Liver (tissue), 9 donors: ENCODE data around the gene GCNT1. TPM values are rescaled to one million over a fixed set of nuclear protein-coding genes. Genes with fewer than 3 reads are reported as not detected.

Experiments used
- DNase-seq: peaks from one replicate; pipeline ENCODE4 v3.0.0-alpha.2; 2017; ENCODE audit warnings: low spot score
- H3K27ac ChIP-seq, 2 donors: one replicate each; pipeline ENCODE4 v1.7.0; 2013; ENCODE audit warnings: inconsistent platforms in 2 of 2, low read length in 2 of 2, control low read depth in 1 of 2, low read depth in 1 of 2, mild to moderate bottlenecking in 1 of 2
- H3K27me3 ChIP-seq, 4 donors: one replicate each; pipeline versions ENCODE4 v1.6.1 to v1.7.0; 2013; ENCODE audit warnings: low read length in 3 of 4, inconsistent platforms in 1 of 4, mild to moderate bottlenecking in 1 of 4, moderate library complexity in 1 of 4; ENCODE audit not compliant: control insufficient read depth in 4 of 4, insufficient read depth in 4 of 4
- H3K36me3 ChIP-seq, 4 donors: one replicate each; pipeline versions ENCODE4 v1.6.1 to v1.7.0; 2013; ENCODE audit warnings: low read length in 3 of 4, mild to moderate bottlenecking in 3 of 4, low read depth in 1 of 4, moderate library complexity in 1 of 4; ENCODE audit not compliant: control insufficient read depth in 4 of 4, insufficient read depth in 3 of 4
- H3K4me1 ChIP-seq, 4 donors: one replicate each; pipeline versions ENCODE4 v1.6.1 to v1.7.0; 2013; ENCODE audit warnings: low read length in 3 of 4, mild to moderate bottlenecking in 3 of 4, moderate library complexity in 1 of 4; ENCODE audit not compliant: control insufficient read depth in 4 of 4, insufficient read depth in 4 of 4
- H3K4me3 ChIP-seq, 3 donors: one replicate each; pipeline versions ENCODE4 v1.6.1 to v1.7.0; 2013; ENCODE audit warnings: low read length in 3 of 3, control low read depth in 1 of 3, low read depth in 1 of 3, mild to moderate bottlenecking in 1 of 3
- H3K9ac ChIP-seq, 2 donors: one replicate each; pipeline ENCODE4 v1.7.0; 2013; ENCODE audit warnings: low read length in 2 of 2, mild to moderate bottlenecking in 2 of 2, moderate library complexity in 2 of 2, control low read depth in 1 of 2, low read depth in 1 of 2
- H3K9me3 ChIP-seq, 4 donors: one replicate each; pipeline versions ENCODE4 v1.6.1 to v1.7.0; 2013; ENCODE audit warnings: low read length in 3 of 4; ENCODE audit not compliant: control insufficient read depth in 4 of 4
- EGR1 ChIP-seq, 2 donors: IDR thresholded peaks; 2 replicates each; pipeline ENCODE4 v1.6.1; 2016 to 2018; ENCODE audit warnings: antibody characterized with exemption in 2 of 2, low read depth in 2 of 2
- FOXA1 ChIP-seq: IDR thresholded peaks from 2 replicates; pipeline ENCODE4 v1.6.1; 2016; ENCODE audit warnings: antibody characterized with exemption
- FOXA2 ChIP-seq: IDR thresholded peaks from 2 replicates; pipeline ENCODE4 v1.6.1; 2016; ENCODE audit warnings: antibody characterized with exemption
- GABPA ChIP-seq, 2 donors: IDR thresholded peaks in 1 of 2; conservative IDR thresholded peaks in 1 of 2; 2 replicates each; pipeline ENCODE4 v1.6.1; 2016; ENCODE audit warnings: antibody characterized with exemption in 2 of 2, mild to moderate bottlenecking in 1 of 2, moderate library complexity in 1 of 2
- HNF4A ChIP-seq, 2 donors: conservative IDR thresholded peaks; 2 replicates each; pipeline ENCODE4 v1.6.1; 2016; ENCODE audit warnings: antibody characterized with exemption in 2 of 2, mild to moderate bottlenecking in 2 of 2
- HNF4G ChIP-seq: IDR thresholded peaks from 2 replicates; pipeline ENCODE4 v1.6.1; 2016; ENCODE audit warnings: antibody characterized with exemption
- JUND ChIP-seq, 2 donors: IDR thresholded peaks; 2 replicates each; pipeline ENCODE4 v1.6.1; 2016; ENCODE audit warnings: antibody characterized with exemption in 2 of 2
- NR2F2 ChIP-seq: IDR thresholded peaks from 2 replicates; pipeline ENCODE4 v1.6.1; 2016; ENCODE audit warnings: antibody characterized with exemption
- RAD21 ChIP-seq, 2 donors: IDR thresholded peaks; 2 replicates each; pipeline ENCODE4 v1.6.1; 2016; ENCODE audit warnings: antibody characterized with exemption in 2 of 2, mild to moderate bottlenecking in 2 of 2
- RXRA ChIP-seq, 2 donors: IDR thresholded peaks; 2 replicates each; pipeline ENCODE4 v1.6.1; 2017 to 2018; ENCODE audit warnings: antibody characterized with exemption in 2 of 2, mild to moderate bottlenecking in 1 of 2
- SP1 ChIP-seq: IDR thresholded peaks from 2 replicates; pipeline ENCODE4 v1.6.1; 2018; ENCODE audit warnings: antibody characterized with exemption, mild to moderate bottlenecking
- TAF1 ChIP-seq: conservative IDR thresholded peaks from 2 replicates; pipeline ENCODE4 v1.6.1; 2016; ENCODE audit warnings: antibody characterized with exemption, mild to moderate bottlenecking
- YY1 ChIP-seq: IDR thresholded peaks from 2 replicates; pipeline ENCODE4 v1.6.1; 2016; ENCODE audit warnings: antibody characterized with exemption, mild to moderate bottlenecking
- WGBS: extraction: QIAGEN DNeasy Blood & Tissue Kit; methylation state at CpG from one replicate; pipeline ENCODE4 v1.1.7; 2013; 5-methylcytosine and 5-hydroxymethylcytosine counted together
- polyA plus RNA-seq, 2 donors: library from polyadenylated mRNA; stranded (reverse) in 1 of 2; unstranded in 1 of 2; fragments of 200-250 nt in 1 of 2; fragments of >200 nt in 1 of 2; fragmentation: Nextera tagmentation in 1 of 2; extraction: Ambion mirVana in 1 of 2; gene quantifications; one replicate each; pipeline versions ENCODE4 v1.2.1 to v1.2.3, GENCODE V29; 2013 to 2015
- total RNA-seq, 2 donors: library from RNA; depleted of rRNA; stranded (reverse); fragments of >200 nt; gene quantifications; one replicate each; pipeline ENCODE4 v1.2.3, GENCODE V29; 2014
- TF ChIP-seq, protein P1 (sequence below): fragments of 150-350 bp; IDR thresholded peaks from 2 replicates; pipeline ENCODE4 v1.5.1; 2017; ENCODE audit warnings: improper control_type of control experiment, low read depth, low read length; ENCODE audit not compliant: missing input control
- TF ChIP-seq, protein P2 (sequence below): IDR thresholded peaks from 2 replicates; pipeline ENCODE4 v1.6.1; 2016; ENCODE audit warnings: antibody characterized with exemption, mild to moderate bottlenecking
- TF ChIP-seq, protein P3 (sequence below): IDR thresholded peaks from 2 replicates; pipeline ENCODE4 v1.6.1; 2016; ENCODE audit warnings: antibody characterized with exemption
- TF ChIP-seq, protein P4 (sequence below): IDR thresholded peaks from 2 replicates; pipeline ENCODE4 v1.6.1; 2016; ENCODE audit warnings: antibody characterized with exemption
- TF ChIP-seq, protein P5 (sequence below): IDR thresholded peaks from 2 replicates; pipeline ENCODE4 v1.6.1; 2016; ENCODE audit warnings: antibody characterized with exemption
- donor health status: healthy.
- donor health status: healthy.
- donor health status: healthy.
- donor health status: healthy.
- donor health status: healthy.

GCNT1 gene
- total and polyA plus RNA-seq, 4 donors, result 0.82 to 4.3 (median 2.6) TPM

DNA sequence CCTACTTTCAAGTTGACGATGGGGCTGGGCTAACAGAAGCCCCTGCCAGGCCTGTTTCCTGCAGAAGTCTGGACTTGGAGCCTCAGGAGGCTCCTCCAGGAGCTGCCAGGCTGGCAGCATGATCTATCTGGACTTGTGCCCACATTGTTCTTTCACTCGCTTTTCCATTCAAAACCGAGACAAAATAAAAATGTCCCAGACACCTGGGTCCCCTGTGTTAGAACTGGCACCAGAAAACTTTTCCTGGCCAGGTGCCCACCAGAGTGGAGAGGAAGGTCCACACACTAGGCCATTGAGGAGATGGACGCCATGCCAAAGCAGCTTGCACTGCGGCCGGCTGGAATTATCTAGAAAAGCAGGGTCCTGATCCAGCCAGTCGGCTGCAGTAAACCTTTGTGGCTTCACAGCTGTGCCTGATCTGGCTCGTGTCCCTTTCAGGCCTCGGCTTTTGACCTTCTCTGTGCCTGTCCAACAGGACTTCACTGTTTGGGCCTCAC, 78.2 kb downstream of the GCNT1 start:
- no peak for DNase-seq

More for the DNA sequence above, 78.2 kb downstream of the GCNT1 start:
- Histone ChIP-seq H3K4me1 (no peaks in the 10 kb centered on the region), H3K9me3 (no peaks in the 10 kb centered on the region), H3K27me3 (no peaks in the 10 kb centered on the region), H3K4me3 (no peak overlapping the region), H3K9ac (no peak overlapping the region), H3K27ac (no peak overlapping the region), H3K36me3 (no peaks in the 10 kb centered on the region)
- 86% methylated on average over 9 of the region's 9 CpGs for WGBS
- TF ChIP-seq NR2F2, result no peak
- no peak for TF ChIP-seq EGR1 (IDR thresholded peaks at IDR 0.05; ENCODE audit: low read depth in 2 of 2)
- TF ChIP-seq TAF1, result no peak
- TF ChIP-seq JUND (IDR thresholded peaks at IDR 0.05), result no peak
- TF ChIP-seq RAD21 (IDR thresholded peaks at IDR 0.05), result no peak
- TF ChIP-seq, protein P1, sequence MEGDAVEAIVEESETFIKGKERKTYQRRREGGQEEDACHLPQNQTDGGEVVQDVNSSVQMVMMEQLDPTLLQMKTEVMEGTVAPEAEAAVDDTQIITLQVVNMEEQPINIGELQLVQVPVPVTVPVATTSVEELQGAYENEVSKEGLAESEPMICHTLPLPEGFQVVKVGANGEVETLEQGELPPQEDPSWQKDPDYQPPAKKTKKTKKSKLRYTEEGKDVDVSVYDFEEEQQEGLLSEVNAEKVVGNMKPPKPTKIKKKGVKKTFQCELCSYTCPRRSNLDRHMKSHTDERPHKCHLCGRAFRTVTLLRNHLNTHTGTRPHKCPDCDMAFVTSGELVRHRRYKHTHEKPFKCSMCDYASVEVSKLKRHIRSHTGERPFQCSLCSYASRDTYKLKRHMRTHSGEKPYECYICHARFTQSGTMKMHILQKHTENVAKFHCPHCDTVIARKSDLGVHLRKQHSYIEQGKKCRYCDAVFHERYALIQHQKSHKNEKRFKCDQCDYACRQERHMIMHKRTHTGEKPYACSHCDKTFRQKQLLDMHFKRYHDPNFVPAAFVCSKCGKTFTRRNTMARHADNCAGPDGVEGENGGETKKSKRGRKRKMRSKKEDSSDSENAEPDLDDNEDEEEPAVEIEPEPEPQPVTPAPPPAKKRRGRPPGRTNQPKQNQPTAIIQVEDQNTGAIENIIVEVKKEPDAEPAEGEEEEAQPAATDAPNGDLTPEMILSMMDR, result no peak
- no peak for TF ChIP-seq HNF4G
- no peak for TF ChIP-seq RXRA (IDR thresholded peaks at IDR 0.05)
- TF ChIP-seq, protein P2, sequence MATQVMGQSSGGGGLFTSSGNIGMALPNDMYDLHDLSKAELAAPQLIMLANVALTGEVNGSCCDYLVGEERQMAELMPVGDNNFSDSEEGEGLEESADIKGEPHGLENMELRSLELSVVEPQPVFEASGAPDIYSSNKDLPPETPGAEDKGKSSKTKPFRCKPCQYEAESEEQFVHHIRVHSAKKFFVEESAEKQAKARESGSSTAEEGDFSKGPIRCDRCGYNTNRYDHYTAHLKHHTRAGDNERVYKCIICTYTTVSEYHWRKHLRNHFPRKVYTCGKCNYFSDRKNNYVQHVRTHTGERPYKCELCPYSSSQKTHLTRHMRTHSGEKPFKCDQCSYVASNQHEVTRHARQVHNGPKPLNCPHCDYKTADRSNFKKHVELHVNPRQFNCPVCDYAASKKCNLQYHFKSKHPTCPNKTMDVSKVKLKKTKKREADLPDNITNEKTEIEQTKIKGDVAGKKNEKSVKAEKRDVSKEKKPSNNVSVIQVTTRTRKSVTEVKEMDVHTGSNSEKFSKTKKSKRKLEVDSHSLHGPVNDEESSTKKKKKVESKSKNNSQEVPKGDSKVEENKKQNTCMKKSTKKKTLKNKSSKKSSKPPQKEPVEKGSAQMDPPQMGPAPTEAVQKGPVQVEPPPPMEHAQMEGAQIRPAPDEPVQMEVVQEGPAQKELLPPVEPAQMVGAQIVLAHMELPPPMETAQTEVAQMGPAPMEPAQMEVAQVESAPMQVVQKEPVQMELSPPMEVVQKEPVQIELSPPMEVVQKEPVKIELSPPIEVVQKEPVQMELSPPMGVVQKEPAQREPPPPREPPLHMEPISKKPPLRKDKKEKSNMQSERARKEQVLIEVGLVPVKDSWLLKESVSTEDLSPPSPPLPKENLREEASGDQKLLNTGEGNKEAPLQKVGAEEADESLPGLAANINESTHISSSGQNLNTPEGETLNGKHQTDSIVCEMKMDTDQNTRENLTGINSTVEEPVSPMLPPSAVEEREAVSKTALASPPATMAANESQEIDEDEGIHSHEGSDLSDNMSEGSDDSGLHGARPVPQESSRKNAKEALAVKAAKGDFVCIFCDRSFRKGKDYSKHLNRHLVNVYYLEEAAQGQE, result no peak
- TF ChIP-seq, protein P3, sequence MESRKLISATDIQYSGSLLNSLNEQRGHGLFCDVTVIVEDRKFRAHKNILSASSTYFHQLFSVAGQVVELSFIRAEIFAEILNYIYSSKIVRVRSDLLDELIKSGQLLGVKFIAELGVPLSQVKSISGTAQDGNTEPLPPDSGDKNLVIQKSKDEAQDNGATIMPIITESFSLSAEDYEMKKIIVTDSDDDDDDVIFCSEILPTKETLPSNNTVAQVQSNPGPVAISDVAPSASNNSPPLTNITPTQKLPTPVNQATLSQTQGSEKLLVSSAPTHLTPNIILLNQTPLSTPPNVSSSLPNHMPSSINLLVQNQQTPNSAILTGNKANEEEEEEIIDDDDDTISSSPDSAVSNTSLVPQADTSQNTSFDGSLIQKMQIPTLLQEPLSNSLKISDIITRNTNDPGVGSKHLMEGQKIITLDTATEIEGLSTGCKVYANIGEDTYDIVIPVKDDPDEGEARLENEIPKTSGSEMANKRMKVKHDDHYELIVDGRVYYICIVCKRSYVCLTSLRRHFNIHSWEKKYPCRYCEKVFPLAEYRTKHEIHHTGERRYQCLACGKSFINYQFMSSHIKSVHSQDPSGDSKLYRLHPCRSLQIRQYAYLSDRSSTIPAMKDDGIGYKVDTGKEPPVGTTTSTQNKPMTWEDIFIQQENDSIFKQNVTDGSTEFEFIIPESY, result no peak
- no peak for TF ChIP-seq FOXA1
- TF ChIP-seq, protein P4, sequence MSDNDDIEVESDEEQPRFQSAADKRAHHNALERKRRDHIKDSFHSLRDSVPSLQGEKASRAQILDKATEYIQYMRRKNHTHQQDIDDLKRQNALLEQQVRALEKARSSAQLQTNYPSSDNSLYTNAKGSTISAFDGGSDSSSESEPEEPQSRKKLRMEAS, result no peak
- no peak for TF ChIP-seq YY1
- TF ChIP-seq, protein P5, sequence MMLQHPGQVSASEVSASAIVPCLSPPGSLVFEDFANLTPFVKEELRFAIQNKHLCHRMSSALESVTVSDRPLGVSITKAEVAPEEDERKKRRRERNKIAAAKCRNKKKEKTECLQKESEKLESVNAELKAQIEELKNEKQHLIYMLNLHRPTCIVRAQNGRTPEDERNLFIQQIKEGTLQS, result no peak
- no peak for TF ChIP-seq HNF4A (conservative IDR thresholded peaks at IDR 0.05)
- no peak for TF ChIP-seq SP1
- TF ChIP-seq FOXA2, result no peak
- TF ChIP-seq GABPA (IDR thresholded peaks at IDR 0.05 in 1 of 2, conservative IDR thresholded peaks at IDR 0.05 in 1 of 2), result no peak
